IMR-90 (cell line): ENCODE data around the gene DGKZ. TPM values are rescaled to one million over a fixed set of nuclear protein-coding genes. Genes with fewer than 3 reads are reported as not detected.
A peak's percentile ranks its signal among the peaks of the same experiment; 100 is the strongest.

ENCODE experiments used
- ATAC-seq: fragments of 200-7000 bp; cut with Tn5 transposase; 2 replicates; pipeline ENCODE4 v1.9.1; 2020; ENCODE audit warnings: low read depth, mild to moderate bottlenecking, moderate library complexity
- BruUV-seq: library from RNA; stranded (reverse); fragments of 400-500 nt; replicated peaks from 2 replicates; lab custom pipeline; 2021; lab: Mats Ljungman, UMichigan
- CTCF ChIA-PET: fragments of 300-600 bp; formaldehyde crosslinking; extraction: SDS; loops from one replicate; lab custom pipeline; 2021; ENCODE audit warnings: antibody characterized with exemption; lab: Yijun Ruan, JAX
- POLR2A ChIA-PET: fragments of 300-600 bp; sonication (Branson Sonifier 250); formaldehyde crosslinking; loops from one replicate; lab custom pipeline; 2022; ENCODE audit warnings: antibody characterized with exemption; ENCODE audit not compliant: unreplicated experiment; lab: Charles Lee
- DNase-seq: peaks from one replicate; pipeline ENCODE4 v3.0.0; 2013
- H2AFZ ChIP-seq: replicated peaks from 2 replicates; pipeline ENCODE3; 2013; ENCODE audit warnings: low read length, mild to moderate bottlenecking; ENCODE audit not compliant: poor library complexity
- H2AK5ac ChIP-seq: 2 replicates; pipeline ENCODE4 v1.6.1; 2013; ENCODE audit warnings: low read depth, low read length, inconsistent platforms
- H2AK9ac ChIP-seq: replicated peaks from 2 replicates; pipeline ENCODE3; 2013; ENCODE audit warnings: mild to moderate bottlenecking, low read depth, low read length, moderate library complexity; ENCODE audit not compliant: poor library complexity
- H2BK120ac ChIP-seq: 2 replicates; pipeline ENCODE4 v1.6.1; 2013; ENCODE audit warnings: low read depth, low read length, inconsistent platforms
- H2BK15ac ChIP-seq: 3 replicates; pipeline ENCODE4 v1.6.1; 2013; ENCODE audit warnings: low read depth, low read length, inconsistent platforms
- H2BK20ac ChIP-seq: 2 replicates; pipeline ENCODE4 v1.6.1; 2013; ENCODE audit warnings: low read depth, mild to moderate bottlenecking, inconsistent platforms, low read length, moderate library complexity
- H2BK5ac ChIP-seq: 2 replicates; pipeline ENCODE4 v1.6.1; 2013; ENCODE audit warnings: mild to moderate bottlenecking, low read depth, low read length, inconsistent platforms; ENCODE audit not compliant: poor library complexity, severe bottlenecking
- H3K14ac ChIP-seq: replicated peaks from 2 replicates; pipeline ENCODE4 v1.6.1; 2013; ENCODE audit warnings: low read depth, low read length, inconsistent platforms
- H3K18ac ChIP-seq: 2 replicates; pipeline ENCODE4 v1.6.1; 2013; ENCODE audit warnings: low read depth, low read length, control low read depth
- H3K23ac ChIP-seq: 2 replicates; pipeline ENCODE4 v1.6.1; 2013; ENCODE audit warnings: low read depth, low read length, inconsistent platforms
- H3K27ac ChIP-seq: 2 replicates; pipeline ENCODE4 v1.5.1; 2013; ENCODE audit warnings: mild to moderate bottlenecking, control low read depth, low read length; ENCODE audit not compliant: insufficient read depth
- H3K27me3 ChIP-seq: 2 replicates; pipeline ENCODE4 v1.6.1; 2013; ENCODE audit warnings: low read length; ENCODE audit not compliant: control insufficient read depth, insufficient read depth
- H3K36me3 ChIP-seq: 2 replicates; pipeline ENCODE4 v1.6.1; 2013; ENCODE audit warnings: low read length, mixed read lengths; ENCODE audit not compliant: control insufficient read depth, insufficient read depth
- H3K4ac ChIP-seq: 2 replicates; pipeline ENCODE4 v1.6.1; 2013; ENCODE audit warnings: low read depth, low read length, inconsistent platforms
- H3K4me1 ChIP-seq: 2 replicates; pipeline ENCODE4 v1.6.1; 2013; ENCODE audit warnings: low read length, mixed read lengths; ENCODE audit not compliant: control insufficient read depth, insufficient read depth
- H3K4me2 ChIP-seq: 2 replicates; pipeline ENCODE4 v1.6.1; 2013; ENCODE audit warnings: low read depth, mild to moderate bottlenecking, control low read depth, low read length, moderate library complexity
- H3K4me3 ChIP-seq: 2 replicates; pipeline ENCODE4 v1.5.1; 2013; ENCODE audit warnings: low read depth, mild to moderate bottlenecking, control low read depth, low read length, moderate library complexity; ENCODE audit not compliant: insufficient read depth
- H3K56ac ChIP-seq: 2 replicates; pipeline ENCODE4 v1.6.1; 2013; ENCODE audit warnings: low read length, inconsistent platforms; ENCODE audit not compliant: insufficient read depth; ENCODE audit errors: extremely low read depth
- H3K79me1 ChIP-seq, 2 experiments: 2 replicates each; pipeline ENCODE4 v1.6.1; 2013; ENCODE audit warnings: low read length in 2 of 2, inconsistent platforms in 1 of 2, low read depth in 1 of 2
- H3K9ac ChIP-seq: 2 replicates; pipeline ENCODE4 v1.6.1; 2013; ENCODE audit warnings: low read depth, low read length, control low read depth
- H3K9me1 ChIP-seq: 2 replicates; pipeline ENCODE4 v1.6.1; 2013; ENCODE audit warnings: low read length, inconsistent platforms; ENCODE audit not compliant: insufficient read depth
- H3K9me3 ChIP-seq: 2 replicates; pipeline ENCODE4 v1.6.1; 2013; ENCODE audit warnings: low read length; ENCODE audit not compliant: control insufficient read depth, insufficient read depth
- H4K20me1 ChIP-seq: 2 replicates; pipeline ENCODE4 v1.6.1; 2013; ENCODE audit warnings: low read length, inconsistent platforms; ENCODE audit not compliant: insufficient read depth
- H4K5ac ChIP-seq: 2 replicates; pipeline ENCODE4 v1.6.1; 2013; ENCODE audit warnings: mild to moderate bottlenecking, low read depth, low read length, control low read depth
- H4K8ac ChIP-seq, 2 experiments: 2 replicates each; pipeline ENCODE4 v1.6.1; 2013; ENCODE audit warnings: low read depth in 2 of 2, low read length in 2 of 2, control low read depth in 1 of 2, inconsistent platforms in 1 of 2
- H4K91ac ChIP-seq: 2 replicates; pipeline ENCODE4 v1.6.1; 2013; ENCODE audit warnings: low read depth, low read length, inconsistent platforms; ENCODE audit not compliant: insufficient read depth
- BHLHE40 ChIP-seq: fragments of 150-350 bp; IDR thresholded peaks from 2 replicates; pipeline ENCODE4 v1.6.1; 2016; ENCODE audit warnings: mild to moderate bottlenecking, low read depth, low read length
- CEBPB ChIP-seq: IDR thresholded peaks from 2 replicates; pipeline ENCODE4 v1.6.1; 2012; ENCODE audit warnings: low read depth, low read length, improper control_type of control experiment
- POLR2A ChIP-seq: IDR thresholded peaks from 2 replicates; pipeline ENCODE4 v1.6.1; 2012; ENCODE audit warnings: mild to moderate bottlenecking, low read depth, low read length
- RAD21 ChIP-seq: IDR thresholded peaks from 2 replicates; pipeline ENCODE4 v1.6.1; 2012; ENCODE audit warnings: low read length, improper control_type of control experiment
- WGBS, 2 experiments: methylation state at CpG; one replicate each; pipeline versions ENCODE4 v1.1.5 to v1.1.7; 2013; ENCODE audit warnings: missing lambda C conversion rate in 2 of 2; ENCODE audit not compliant: insufficient read length in 1 of 2; ENCODE audit errors: extremely low coverage in 2 of 2; 5-methylcytosine and 5-hydroxymethylcytosine counted together
- dilution Hi-C: fragments of 300-500 bp; cut with HindIII; formaldehyde crosslinking; loops from one replicate; pipeline ENCODE4 v1.14.3; 2018; ENCODE audit warnings: low sequenced_read_pairs; ENCODE audit not compliant: unreplicated experiment
- in situ Hi-C: fragments of 300-500 bp; cut with MboI; formaldehyde crosslinking; loops from 3 replicates; pipeline ENCODE4 v1.14.3; 2019; ENCODE audit warnings: low sequenced_read_pairs, inconsistent platforms, mixed read lengths
- intact Hi-C: fragments of 100-400 bp; cut with micrococcal nuclease; formaldehyde crosslinking; loops from 2 replicates; pipeline ENCODE4 v1.10.0; 2022
- polyA plus RNA-seq, 3 experiments: library from polyadenylated mRNA; depleted of rRNA; stranded (reverse); fragments of >200 nt; gene quantifications; 2 replicates each; pipeline ENCODE4 v1.2.3, GENCODE V29; 2012; ENCODE audit warnings: low replicate concordance in 1 of 3
- total RNA-seq: library from RNA; depleted of rRNA; stranded (reverse); fragments of >200 nt; gene quantifications from 2 replicates; pipeline ENCODE4 v1.2.3, GENCODE V29; 2012

DGKZ gene
- total and polyA plus RNA-seq, 2 of the 4 experiments (the other 2 are of a cell fraction): 46.8 to 62.0 TPM

GRCh38 chr11:46352063-46352841, 5.0 kb downstream of the DGKZ start (continued):
- TF ChIP-seq CEBPB (no peak), RAD21 (peak; percentile 75)

- no peak overlapping the region for H3K56ac ChIP-seq
- H3K4ac ChIP-seq: no peak overlapping the region
- no peaks in the 10 kb centered on the region for H3K9me3 ChIP-seq
- dilution Hi-C loops: no loop called here
- no peak overlapping the region for H2BK5ac ChIP-seq
- CTCF ChIA-PET: interaction anchor here (0.6 kb wide), 1 partner anchor 1311 kb away, joined by 3 read pairs; no protein-coding TSS in a partner anchor
- ATAC-seq: peak; percentile 25
- H3K4me1 ChIP-seq: peaks cover 14% of the 10 kb centered on the region
- no peak overlapping the region for H2BK120ac ChIP-seq
- no peak overlapping the region for H2AFZ ChIP-seq
- H2BK20ac ChIP-seq: no peak overlapping the region
- no peaks in the 10 kb centered on the region for H3K36me3 ChIP-seq
- H3K23ac ChIP-seq: no peak overlapping the region
- no peak overlapping the region for H3K9ac ChIP-seq
- H4K8ac ChIP-seq: no peak overlapping the region
- no peak overlapping the region for H3K27ac ChIP-seq
- H3K14ac ChIP-seq: no peak overlapping the region
- intact Hi-C loops: loop anchor here (1.0 kb wide), 1 partner anchor 16 kb away; no protein-coding TSS in a partner anchor
- peak overlapping the region; percentile 23; the same call in 1 of the 2 replicates for H2AK5ac ChIP-seq
- no peak for TF ChIP-seq POLR2A
- 0 out of 2 replicates have a peak, but pooled peaks have one; percentile 26 for TF ChIP-seq BHLHE40
- no peak overlapping the region for H2BK15ac ChIP-seq
- H3K18ac ChIP-seq: no peak overlapping the region
- H3K4me3 ChIP-seq: no peak overlapping the region
- no peaks in the 10 kb centered on the region for H3K27me3 ChIP-seq
- WGBS, 2 experiments: no CpG with 5 or more reads among the region's 9 CpGs
- H2AK9ac ChIP-seq: no peak overlapping the region
- POLR2A ChIA-PET: no interaction called here
- peak; percentile 50 for DNase-seq
- peaks cover 30% of the 10 kb centered on the region for H4K20me1 ChIP-seq
- in situ Hi-C loops: no loop called here
- no peak overlapping the region; the same call in 1 of the 2 replicates for H4K5ac ChIP-seq
- no peak overlapping the region for H3K4me2 ChIP-seq
- no peak overlapping the region for H4K91ac ChIP-seq
- H3K9me1 ChIP-seq: peaks cover 8% of the 10 kb centered on the region
- H3K79me1 ChIP-seq: peaks cover 31 to 89% of the 10 kb centered on the region in 2 experiments
- BruUV-seq: no TSS peak
Measured at GRCh38 chr11:46353698-46354097, 6.4 kb downstream of the DGKZ start.
